H9 (cell line): Measurements from ENCODE around the gene SIGLEC7. TPM values are rescaled to one million over a fixed set of nuclear protein-coding genes. Genes with fewer than 3 reads are reported as not detected.

Source experiments
- DNase-seq: peaks from one replicate; pipeline ENCODE4 v3.0.0-alpha.2; 2017
- H2AFZ ChIP-seq: one replicate; pipeline ENCODE4 v1.6.1; 2013; ENCODE audit warnings: mild to moderate bottlenecking, low read length, control low read depth, moderate library complexity
- H2AK5ac ChIP-seq: 2 replicates; pipeline ENCODE4 v1.6.1; 2013; ENCODE audit warnings: low read length, control low read depth, mixed read lengths; ENCODE audit not compliant: insufficient read length
- H2BK120ac ChIP-seq: one replicate; pipeline ENCODE4 v1.6.1; 2013; ENCODE audit warnings: low read depth, mild to moderate bottlenecking, low read length, control low read depth, inconsistent platforms; ENCODE audit not compliant: poor library complexity, severe bottlenecking
- H2BK12ac ChIP-seq: 2 replicates; pipeline ENCODE4 v1.6.1; 2013; ENCODE audit warnings: low read length, control low read depth, mixed read lengths, low read depth; ENCODE audit not compliant: insufficient read length
- H2BK15ac ChIP-seq: 2 replicates; pipeline ENCODE4 v1.6.1; 2013; ENCODE audit warnings: low read depth, low read length, control low read depth
- H2BK20ac ChIP-seq: one replicate; pipeline ENCODE4 v1.6.1; 2013; ENCODE audit warnings: low read depth, mild to moderate bottlenecking, low read length, control low read depth, inconsistent platforms; ENCODE audit not compliant: poor library complexity, severe bottlenecking
- H2BK5ac ChIP-seq: 2 replicates; pipeline ENCODE4 v1.6.1; 2013; ENCODE audit warnings: low read length, control low read depth, mixed read lengths; ENCODE audit not compliant: insufficient read length
- H3K14ac ChIP-seq: 2 replicates; pipeline ENCODE4 v1.6.1; 2013; ENCODE audit warnings: low read length, control low read depth; ENCODE audit not compliant: insufficient read depth
- H3K18ac ChIP-seq: 2 replicates; pipeline ENCODE4 v1.6.1; 2013; ENCODE audit warnings: low read depth, mild to moderate bottlenecking, mixed read lengths, low read length, control low read depth; ENCODE audit not compliant: insufficient read length
- H3K23ac ChIP-seq: 2 replicates; pipeline ENCODE4 v1.6.1; 2013; ENCODE audit warnings: low read length, control low read depth, mixed read lengths, low read depth; ENCODE audit not compliant: insufficient read length
- H3K23me2 ChIP-seq: 2 replicates; pipeline ENCODE4 v1.6.1; 2013; ENCODE audit warnings: low read depth, mild to moderate bottlenecking, mixed read lengths, low read length, control low read depth; ENCODE audit not compliant: insufficient read length, poor library complexity, severe bottlenecking
- H3K27ac ChIP-seq: 2 replicates; pipeline ENCODE4 v1.5.1; 2013; ENCODE audit warnings: low read length, control low read depth, mixed read lengths, low read depth; ENCODE audit not compliant: insufficient read length
- H3K27me3 ChIP-seq: 2 replicates; pipeline ENCODE4 v1.6.1; 2013; ENCODE audit warnings: low read length, control low read depth, inconsistent platforms; ENCODE audit not compliant: insufficient read depth
- H3K4ac ChIP-seq: 2 replicates; pipeline ENCODE4 v1.6.1; 2013; ENCODE audit warnings: low read depth, mild to moderate bottlenecking, control low read depth, inconsistent platforms, low read length, moderate library complexity
- H3K4me1 ChIP-seq: 2 replicates; pipeline ENCODE4 v1.6.1; 2013; ENCODE audit warnings: low read length, control low read depth, inconsistent platforms; ENCODE audit not compliant: insufficient read depth
- H3K4me2 ChIP-seq: 2 replicates; pipeline ENCODE4 v1.6.1; 2013; ENCODE audit warnings: low read length, control low read depth, mixed read lengths; ENCODE audit not compliant: insufficient read length, insufficient read depth
- H3K56ac ChIP-seq: 2 replicates; pipeline ENCODE4 v1.6.1; 2013; ENCODE audit warnings: low read depth, mild to moderate bottlenecking, mixed read lengths, low read length, control low read depth; ENCODE audit not compliant: insufficient read length
- H3K79me1 ChIP-seq: 2 replicates; pipeline ENCODE4 v1.6.1; 2013; ENCODE audit warnings: low read depth, mild to moderate bottlenecking, moderate library complexity, low read length, control low read depth, inconsistent platforms; ENCODE audit not compliant: insufficient read depth, poor library complexity, severe bottlenecking
- H3K79me2 ChIP-seq: 2 replicates; pipeline ENCODE4 v1.6.1; 2013; ENCODE audit warnings: low read length, control low read depth, inconsistent platforms; ENCODE audit not compliant: insufficient read depth
- H3K9ac ChIP-seq: 2 replicates; pipeline ENCODE4 v1.6.1; 2013; ENCODE audit warnings: low read length, control low read depth, mixed read lengths; ENCODE audit not compliant: insufficient read length; ENCODE audit errors: extremely low read depth
- H3K9me3 ChIP-seq: one replicate; pipeline ENCODE4 v1.6.1; 2013; ENCODE audit warnings: low read depth, low read length, inconsistent platforms; ENCODE audit not compliant: control insufficient read depth
- H3T11ph ChIP-seq: one replicate; pipeline ENCODE4 v1.6.1; 2013; ENCODE audit warnings: mild to moderate bottlenecking, low read length, control low read depth, inconsistent platforms
- H4K20me1 ChIP-seq: one replicate; pipeline ENCODE4 v1.6.1; 2013; ENCODE audit not compliant: control insufficient read depth, insufficient read length, insufficient read depth
- H4K5ac ChIP-seq: 2 replicates; pipeline ENCODE4 v1.6.1; 2013; ENCODE audit warnings: low read depth, mild to moderate bottlenecking, mixed read lengths, low read length, control low read depth; ENCODE audit not compliant: insufficient read length
- H4K8ac ChIP-seq: replicated peaks from 2 replicates; pipeline ENCODE4 v1.6.1; 2013; ENCODE audit warnings: low read length, control low read depth, mixed read lengths, low read depth; ENCODE audit not compliant: insufficient read length
- H4K91ac ChIP-seq: 2 replicates; pipeline ENCODE4 v1.6.1; 2013; ENCODE audit warnings: low read depth, mild to moderate bottlenecking, moderate library complexity, mixed read lengths, low read length, control low read depth; ENCODE audit not compliant: insufficient read length
- H3K27ac Mint-ChIP-seq, 3 experiments: 2 replicates in 2 of 3; 3 replicates in 1 of 3; pipeline ENCODE4 v1.8.0; 2020 to 2021; ENCODE audit warnings: mixed read lengths in 3 of 3, mild to moderate bottlenecking in 1 of 3, moderate library complexity in 1 of 3
- H3K27me3 Mint-ChIP-seq: 2 replicates; pipeline ENCODE4 v1.8.0; 2021; ENCODE audit warnings: low read depth, mild to moderate bottlenecking, moderate library complexity, mixed read lengths
- H3K36me3 Mint-ChIP-seq, 3 experiments: 2 replicates in 2 of 3; 3 replicates in 1 of 3; pipeline ENCODE4 v1.8.0; 2020 to 2021; ENCODE audit warnings: low read depth in 3 of 3, mixed read lengths in 3 of 3; ENCODE audit not compliant: insufficient read depth in 1 of 3
- H3K4me1 Mint-ChIP-seq, 2 experiments: 2 replicates each; pipeline ENCODE4 v1.8.0; 2020; ENCODE audit warnings: mixed read lengths in 2 of 2
- H3K4me3 Mint-ChIP-seq, 2 experiments: 2 replicates in 1 of 2; 3 replicates in 1 of 2; pipeline ENCODE4 v1.8.0; 2020 to 2021; ENCODE audit warnings: mild to moderate bottlenecking in 2 of 2, mixed read lengths in 2 of 2, moderate library complexity in 1 of 2
- H3K9me3 Mint-ChIP-seq, 2 experiments: 2 replicates in 1 of 2; 3 replicates in 1 of 2; pipeline ENCODE4 v1.8.0; 2020; ENCODE audit warnings: mild to moderate bottlenecking in 2 of 2, mixed read lengths in 2 of 2, moderate library complexity in 1 of 2
- WGBS: extraction: QIAGEN DNeasy Blood & Tissue Kit; methylation state at CpG from one replicate; pipeline ENCODE4 v1.1.7; 2013; ENCODE audit warnings: missing lambda C conversion rate, low lambda C conversion rate, mixed read lengths; ENCODE audit not compliant: insufficient read length; ENCODE audit errors: extremely low coverage; 5-methylcytosine and 5-hydroxymethylcytosine counted together
- total RNA-seq: library from RNA; stranded (reverse); gene quantifications from 2 replicates; pipeline ENCODE4 v1.2.1, GENCODE V29; 2021
- TF ChIP-seq, protein P1 (sequence below): fragments of 200-600 bp; sonication (generic); conservative IDR thresholded peaks from 3 replicates; pipeline ENCODE4 v1.8.0; 2021; ENCODE audit warnings: antibody characterized with exemption, mild to moderate bottlenecking

The SIGLEC7 gene
- total RNA-seq, 1 experiment from 2014 or later = not detected

DNA sequence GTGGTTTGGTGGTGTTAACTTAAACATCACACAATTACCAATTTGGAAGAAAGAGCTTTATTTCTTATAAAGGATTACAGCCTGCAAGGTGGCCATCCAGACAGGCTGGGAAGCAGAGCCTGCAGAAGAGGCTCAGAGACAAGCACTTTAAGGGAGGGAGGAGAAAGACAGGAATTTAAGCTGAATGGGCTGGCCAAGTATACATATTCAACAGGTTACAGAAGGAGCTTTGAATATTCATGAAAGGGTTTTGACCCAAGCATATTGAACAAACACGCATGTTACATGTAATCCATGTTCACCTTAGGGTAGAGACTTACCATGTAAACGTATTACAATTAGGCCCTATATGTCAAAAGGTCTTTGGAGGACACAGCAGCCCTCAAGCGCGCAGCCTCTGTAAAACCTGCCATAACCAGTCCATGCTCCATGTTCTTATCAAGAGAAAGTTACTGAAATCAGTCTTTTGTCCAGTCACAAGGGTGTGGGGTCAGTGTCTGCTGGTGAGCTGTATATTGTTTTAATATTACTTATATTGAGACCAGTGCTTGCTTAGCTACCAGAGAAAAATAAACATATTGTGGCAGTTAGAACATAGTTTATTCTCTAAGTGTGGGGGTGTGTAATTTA is 19.9 kb downstream of the SIGLEC7 start:
- Histone ChIP-seq H3K9ac (no peak overlapping the region), H2AFZ (no peak overlapping the region), H3K23ac (no peak overlapping the region), H3K79me2 (no peaks in the 10 kb centered on the region), H3K4ac (no peak overlapping the region), H2BK120ac (no peak overlapping the region), H4K20me1 (no peaks in the 10 kb centered on the region), H4K91ac (no peak overlapping the region), H2BK15ac (no peak overlapping the region), H2BK20ac (no peak overlapping the region), H3K4me2 (no peak overlapping the region), H3T11ph (no peak overlapping the region), H2BK5ac (no peak overlapping the region), H3K9me3 (no peaks in the 10 kb centered on the region), H2BK12ac (no peak overlapping the region), H3K27ac (no peak overlapping the region), H4K8ac (no peak overlapping the region), H2AK5ac (no peak overlapping the region), H4K5ac (no peak overlapping the region), H3K56ac (no peak overlapping the region), H3K27me3 (no peaks in the 10 kb centered on the region), H3K4me1 (no peaks in the 10 kb centered on the region; the same call in 1 of the 2 replicates), H3K14ac (no peak overlapping the region), H3K23me2 (no peaks in the 10 kb centered on the region), H3K79me1 (no peaks in the 10 kb centered on the region), H3K18ac (no peak overlapping the region)
- WGBS = no CpG with 5 or more reads among the region's 4 CpGs
- H3K4me3 Mint-ChIP-seq = no peak overlapping the region; a peak in 1 of 5 replicates
- H3K36me3 Mint-ChIP-seq = no peaks in the 10 kb centered on the region
- no peaks in the 10 kb centered on the region for H3K9me3 Mint-ChIP-seq
- no peaks in the 10 kb centered on the region; a peak in 1 of 4 replicates for H3K4me1 Mint-ChIP-seq
- H3K27ac Mint-ChIP-seq = no peak overlapping the region
- H3K27me3 Mint-ChIP-seq = peaks cover 16% of the 10 kb centered on the region
- DNase-seq = no peak
- TF ChIP-seq, protein P1, sequence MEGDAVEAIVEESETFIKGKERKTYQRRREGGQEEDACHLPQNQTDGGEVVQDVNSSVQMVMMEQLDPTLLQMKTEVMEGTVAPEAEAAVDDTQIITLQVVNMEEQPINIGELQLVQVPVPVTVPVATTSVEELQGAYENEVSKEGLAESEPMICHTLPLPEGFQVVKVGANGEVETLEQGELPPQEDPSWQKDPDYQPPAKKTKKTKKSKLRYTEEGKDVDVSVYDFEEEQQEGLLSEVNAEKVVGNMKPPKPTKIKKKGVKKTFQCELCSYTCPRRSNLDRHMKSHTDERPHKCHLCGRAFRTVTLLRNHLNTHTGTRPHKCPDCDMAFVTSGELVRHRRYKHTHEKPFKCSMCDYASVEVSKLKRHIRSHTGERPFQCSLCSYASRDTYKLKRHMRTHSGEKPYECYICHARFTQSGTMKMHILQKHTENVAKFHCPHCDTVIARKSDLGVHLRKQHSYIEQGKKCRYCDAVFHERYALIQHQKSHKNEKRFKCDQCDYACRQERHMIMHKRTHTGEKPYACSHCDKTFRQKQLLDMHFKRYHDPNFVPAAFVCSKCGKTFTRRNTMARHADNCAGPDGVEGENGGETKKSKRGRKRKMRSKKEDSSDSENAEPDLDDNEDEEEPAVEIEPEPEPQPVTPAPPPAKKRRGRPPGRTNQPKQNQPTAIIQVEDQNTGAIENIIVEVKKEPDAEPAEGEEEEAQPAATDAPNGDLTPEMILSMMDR = no peak
